H1 (cell line): Measurements from ENCODE around the gene ANXA4. TPM values are rescaled to one million over a fixed set of nuclear protein-coding genes. Genes with fewer than 3 reads are reported as not detected.

ENCODE experiments used
- CTCF ChIA-PET: fragments of 300-600 bp; sonication (Branson Sonifier 250); formaldehyde crosslinking; loops from one replicate; lab custom pipeline; 2021; ENCODE audit not compliant: partially characterized antibody; lab: Charles Lee
- POLR2A ChIA-PET: fragments of 300-600 bp; sonication (Branson Sonifier 250); formaldehyde crosslinking; loops from one replicate; lab custom pipeline; 2021; ENCODE audit warnings: inconsistent platforms; ENCODE audit not compliant: partially characterized antibody; lab: Charles Lee
- DNase-seq, 2 experiments: peaks; one replicate each; pipeline versions ENCODE4 v3.0.0 to v3.0.0-alpha.2; 2010 to 2022; ENCODE audit warnings: low spot score in 2 of 2, low read depth in 1 of 2, mixed read lengths in 1 of 2
- FAIRE-seq: peaks from 2 replicates; lab custom pipeline; 2011; peaks lifted over from hg19 to GRCh38; lab: Jason Lieb, UNC
- H2AFZ ChIP-seq: 2 replicates; pipeline ENCODE4 v1.8.1; 2012; ENCODE audit warnings: low read length, inconsistent platforms
- H2AK5ac ChIP-seq: 2 replicates; pipeline ENCODE4 v1.6.1; 2013; ENCODE audit warnings: low read depth, low read length
- H2BK120ac ChIP-seq: replicated peaks from 2 replicates; pipeline ENCODE3; 2013; ENCODE audit warnings: low read depth, low read length, inconsistent platforms
- H2BK12ac ChIP-seq: 2 replicates; pipeline ENCODE4 v1.6.1; 2013; ENCODE audit warnings: low read depth, low read length
- H2BK15ac ChIP-seq: 2 replicates; pipeline ENCODE4 v1.6.1; 2013; ENCODE audit warnings: low read length
- H2BK20ac ChIP-seq: 2 replicates; pipeline ENCODE4 v1.6.1; 2013; ENCODE audit warnings: low read length
- H2BK5ac ChIP-seq: 2 replicates; pipeline ENCODE4 v1.6.1; 2013; ENCODE audit warnings: low read depth, low read length
- H3K14ac ChIP-seq: 2 replicates; pipeline ENCODE4 v1.6.1; 2013; ENCODE audit warnings: inconsistent platforms; ENCODE audit not compliant: insufficient read length
- H3K18ac ChIP-seq: 2 replicates; pipeline ENCODE4 v1.6.1; 2013; ENCODE audit warnings: low read length; ENCODE audit errors: extremely low read depth
- H3K23ac ChIP-seq: 2 replicates; pipeline ENCODE4 v1.6.1; 2013; ENCODE audit warnings: inconsistent platforms; ENCODE audit not compliant: insufficient read length
- H3K23me2 ChIP-seq: 2 replicates; pipeline ENCODE4 v1.6.1; 2013; ENCODE audit warnings: low read depth, low read length
- H3K27ac ChIP-seq: 2 replicates; pipeline ENCODE4 v1.6.1; 2011; ENCODE audit warnings: low read depth, low read length, inconsistent platforms
- H3K27me3 ChIP-seq, 4 experiments: replicated peaks in 1 of 4; 1 replicate in 1 of 4; 2 replicates in 3 of 4; pipeline versions ENCODE4 v1.6.1 to v1.8.1; 2011 to 2013; ENCODE audit warnings: low read length in 3 of 4, mild to moderate bottlenecking in 3 of 4, inconsistent platforms in 2 of 4, mixed read lengths in 2 of 4, moderate library complexity in 1 of 4; ENCODE audit not compliant: control insufficient read depth in 3 of 4, insufficient read depth in 3 of 4; ENCODE audit errors: extremely low read depth in 1 of 4
- H3K36me3 ChIP-seq, 4 experiments: 2 replicates each; pipeline versions ENCODE4 v1.6.1 to v1.8.1; 2011 to 2013; ENCODE audit warnings: mild to moderate bottlenecking in 4 of 4, low read length in 3 of 4, moderate library complexity in 2 of 4, control low read depth in 1 of 4, inconsistent platforms in 1 of 4; ENCODE audit not compliant: insufficient read depth in 4 of 4, control insufficient read depth in 2 of 4
- H3K4ac ChIP-seq: replicated peaks from 2 replicates; pipeline ENCODE3; 2013; ENCODE audit warnings: low read length, low read depth, mixed read lengths, inconsistent platforms; ENCODE audit not compliant: insufficient read length
- H3K4me1 ChIP-seq, 4 experiments: replicated peaks in 1 of 4; 1 replicate in 1 of 4; 2 replicates in 3 of 4; pipeline versions ENCODE4 v1.6.1 to v1.8.1; 2011 to 2013; ENCODE audit warnings: low read length in 3 of 4, inconsistent platforms in 2 of 4, mixed read lengths in 1 of 4; ENCODE audit not compliant: insufficient read depth in 4 of 4, control insufficient read depth in 3 of 4
- H3K4me2 ChIP-seq, 2 experiments: 2 replicates each; pipeline versions ENCODE4 v1.6.1 to v1.8.1; 2011 to 2013; ENCODE audit warnings: low read depth in 2 of 2, low read length in 2 of 2, control low read depth in 1 of 2, inconsistent platforms in 1 of 2, mild to moderate bottlenecking in 1 of 2; ENCODE audit not compliant: insufficient read depth in 1 of 2
- H3K4me3 ChIP-seq, 4 experiments: fragments of 200-600, 300-600 bp in 1 of 4; sonication (generic), shearing (Covaris generic), sonication (Bioruptor Twin) in 1 of 4; 2 replicates each; pipeline versions ENCODE4 v1.5.1 to v1.8.1; 2011 to 2016; ENCODE audit warnings: low read length in 4 of 4, low read depth in 3 of 4, control low read depth in 2 of 4, inconsistent platforms in 2 of 4, mild to moderate bottlenecking in 2 of 4, mixed read lengths in 1 of 4, moderate library complexity in 1 of 4; ENCODE audit not compliant: insufficient read depth in 2 of 4; ENCODE audit errors: extremely low read depth in 1 of 4
- H3K56ac ChIP-seq: replicated peaks from 2 replicates; pipeline ENCODE3; 2013; ENCODE audit warnings: low read depth, mild to moderate bottlenecking, mixed read lengths, low read length, inconsistent platforms; ENCODE audit not compliant: insufficient read length
- H3K79me1 ChIP-seq: 2 replicates; pipeline ENCODE4 v1.6.1; 2013; ENCODE audit warnings: low read depth, low read length, control low read depth
- H3K79me2 ChIP-seq, 2 experiments: 2 replicates each; pipeline versions ENCODE4 v1.6.1 to v1.8.1; 2012 to 2013; ENCODE audit warnings: low read length in 2 of 2, mild to moderate bottlenecking in 2 of 2, inconsistent platforms in 1 of 2; ENCODE audit not compliant: insufficient read depth in 2 of 2, control insufficient read depth in 1 of 2
- H3K9ac ChIP-seq, 4 experiments: replicated peaks in 1 of 4; 1 replicate in 1 of 4; 2 replicates in 3 of 4; pipeline versions ENCODE4 v1.6.1 to v1.8.1; 2011 to 2013; ENCODE audit warnings: low read depth in 3 of 4, low read length in 3 of 4, control low read depth in 2 of 4, mild to moderate bottlenecking in 2 of 4, moderate library complexity in 2 of 4, inconsistent platforms in 1 of 4; ENCODE audit errors: extremely low read depth in 1 of 4
- H3K9me3 ChIP-seq, 2 experiments: 2 replicates each; pipeline versions ENCODE4 v1.6.1 to v1.8.1; 2012 to 2013; ENCODE audit warnings: mild to moderate bottlenecking in 2 of 2, moderate library complexity in 2 of 2, control low read depth in 1 of 2, inconsistent platforms in 1 of 2, low read depth in 1 of 2, low read length in 1 of 2, mixed read lengths in 1 of 2; ENCODE audit not compliant: insufficient read depth in 2 of 2
- H4K20me1 ChIP-seq, 2 experiments: replicated peaks in 1 of 2; 2 replicates each; pipeline versions ENCODE3 to v1.8.1; 2011 to 2013; ENCODE audit warnings: inconsistent platforms in 2 of 2, low read length in 2 of 2, mild to moderate bottlenecking in 1 of 2; ENCODE audit not compliant: insufficient read depth in 2 of 2, control insufficient read depth in 1 of 2
- H4K5ac ChIP-seq: 2 replicates; pipeline ENCODE4 v1.6.1; 2013; ENCODE audit warnings: low read length, low read depth, mixed read lengths, inconsistent platforms; ENCODE audit not compliant: insufficient read length
- H4K8ac ChIP-seq: 2 replicates; pipeline ENCODE4 v1.8.0; 2013; ENCODE audit warnings: mild to moderate bottlenecking, moderate library complexity, low read length, inconsistent platforms; ENCODE audit not compliant: insufficient read depth; ENCODE audit errors: extremely low read depth
- H4K91ac ChIP-seq: replicated peaks from 2 replicates; pipeline ENCODE3; 2013; ENCODE audit warnings: low read length, mixed read lengths, inconsistent platforms; ENCODE audit not compliant: insufficient read length
- ASH2L ChIP-seq: fragments of 200-600, 300-600 bp; sonication (generic); IDR thresholded peaks from one replicate; pipeline ENCODE4 v1.7.1; 2017; ENCODE audit warnings: low read length
- WGBS, 2 experiments: shearing (Covaris generic) in 1 of 2; methylation state at CpG; one replicate each; pipeline versions ENCODE4 v1.1.6 to v1.1.7; 2013 to 2015; ENCODE audit warnings: low lambda C conversion rate in 2 of 2, mixed read lengths in 2 of 2, inconsistent platforms in 1 of 2, low coverage in 1 of 2, missing lambda C conversion rate in 1 of 2; ENCODE audit not compliant: insufficient replicate concordance in 2 of 2, insufficient coverage in 1 of 2, insufficient read length in 1 of 2; ENCODE audit errors: extremely low coverage in 1 of 2, missing lambda C conversion rate in 1 of 2; 5-methylcytosine and 5-hydroxymethylcytosine counted together
- polyA plus RNA-seq, 7 experiments: library from polyadenylated mRNA; depleted of rRNA in 3 of 7; stranded (reverse) in 5 of 7; unstranded in 2 of 7; fragments of >200 nt in 5 of 7; fragments of 200-250 nt in 2 of 7; gene quantifications; 1 replicate in 5 of 7; 2 replicates in 1 of 7; 4 replicates in 1 of 7; pipeline versions ENCODE4 v1.2.1 to v1.2.3, GENCODE V29; 2011 to 2013; ENCODE audit warnings: missing spikeins in 2 of 7, mixed read lengths in 2 of 7
- total RNA-seq: library from RNA; stranded (reverse); fragmentation: NEBNext Ultra II Directional; extraction: Animal tissue kit (Norgen Biotek cat#: 25700); gene quantifications from 2 replicates; pipeline ENCODE4 v1.2.1, GENCODE V29; 2021

ANXA4 gene
- total and polyA plus RNA-seq, 2 of the 8 experiments (the other 6 are each of a cell fraction or from before 2014, with no cell fraction given), result 9.4 to 17.6 TPM

DNA sequence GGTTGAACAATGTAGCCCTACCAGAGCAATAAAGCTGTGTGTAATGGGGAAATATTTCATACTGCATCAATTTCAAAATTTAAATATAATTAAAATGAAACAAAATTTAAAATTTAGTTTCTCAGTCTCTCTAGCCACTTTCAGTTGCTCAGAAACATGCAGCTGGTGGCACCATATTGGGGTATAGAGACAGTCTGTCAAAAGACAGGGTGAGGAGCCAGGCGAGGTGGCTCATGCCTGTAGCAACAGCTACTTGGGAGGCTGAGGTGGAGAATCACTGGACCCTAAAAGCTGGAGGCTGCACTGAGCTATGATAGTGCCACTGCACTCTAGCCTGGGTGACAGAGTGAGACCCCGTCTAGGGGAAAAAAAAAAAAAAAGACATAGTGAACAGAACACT lies 20.1 kb downstream of the ANXA4 start:
- Histone ChIP-seq H3K9ac (no peak overlapping the region), H4K5ac (no peak overlapping the region), H3K79me2 (no peaks in the 10 kb centered on the region), H3K23ac (no peak overlapping the region), H3K36me3 (no peaks in the 10 kb centered on the region; a peak in 1 of 8 replicates), H3K4me2 (no peak overlapping the region), H3K14ac (no peak overlapping the region), H3K27ac (no peak overlapping the region), H2AFZ (no peak overlapping the region), H2BK120ac (no peak overlapping the region), H2BK12ac (no peak overlapping the region), H3K56ac (no peak overlapping the region), H2BK5ac (no peak overlapping the region), H2BK15ac (no peak overlapping the region), H4K20me1 (no peaks in the 10 kb centered on the region), H2BK20ac (no peak overlapping the region), H3K18ac (no peak overlapping the region), H4K91ac (no peak overlapping the region), H3K23me2 (peaks cover 2% of the 10 kb centered on the region; the same call in 1 of the 2 replicates), H2AK5ac (no peak overlapping the region), H3K79me1 (no peaks in the 10 kb centered on the region; the same call in 1 of the 2 replicates), H3K4ac (no peak overlapping the region), H4K8ac (no peak overlapping the region), H3K4me1 (no peaks in the 10 kb centered on the region), H3K27me3 (no peaks in the 10 kb centered on the region), H3K9me3 (no peaks in the 10 kb centered on the region), H3K4me3 (no peak overlapping the region)
- WGBS, 2 experiments, result 94% methylated on average over 1 of the region's 2 CpGs; no CpG with 5 or more reads in 1 of the 2 experiments
- no peak for FAIRE-seq
- CTCF ChIA-PET, result interaction anchor here (0.7 to 2.8 kb wide), 4 partner anchors 15 to 54 kb away, joined by 3 to 11 read pairs (median 4); no protein-coding TSS in a partner anchor
- POLR2A ChIA-PET, result interaction anchor here (0.8 to 1.4 kb wide), 3 partner anchors 13 to 312 kb away, joined by 3 to 5 read pairs (median 3); no protein-coding TSS in a partner anchor
- DNase-seq, result no peak
- TF ChIP-seq ASH2L, result no peak
